ENCODE measurements around the gene CHST12. TPM values are rescaled to one million over a fixed set of nuclear protein-coding genes. Genes with fewer than 3 reads are reported as not detected.

Gene CHST12
- total and polyA plus RNA-seq, 11 donors: 12.5 to 20.7 (median 14.8) TPM

DNA sequence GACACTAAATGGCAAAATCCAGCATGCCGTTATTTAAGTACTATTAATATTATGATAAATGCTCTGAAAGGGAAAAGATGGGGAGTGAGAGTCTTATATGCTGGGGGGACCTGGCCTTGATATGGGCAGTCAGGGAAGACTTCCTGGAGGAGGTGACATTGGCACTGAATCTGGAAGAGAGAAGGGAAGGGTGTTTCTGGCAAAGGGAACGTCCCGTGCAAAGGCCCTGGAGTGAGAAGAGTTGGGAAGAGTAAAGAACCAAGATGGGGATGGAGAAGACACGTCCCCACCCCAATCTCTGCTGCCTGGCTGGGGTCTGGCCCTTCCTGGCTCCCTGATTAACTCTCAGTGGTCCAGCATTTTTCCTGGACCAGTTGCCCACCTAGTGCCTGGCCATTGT is 77.8 kb downstream of the CHST12 start:
- DNase-seq (no peak), ATAC-seq (no peak)
- Histone ChIP-seq H3K4me3 (no peak overlapping the region), H3K27me3 (peaks cover 0 to 15% (median 0%) of the 10 kb centered on the region in 9 donors), H3K9me3 (peaks cover 0 to 11% (median 8%) of the 10 kb centered on the region in 12 donors), H3K36me3 (no peaks in the 10 kb centered on the region), H3K4me1 (peaks cover 4 to 44% (median 30%) of the 10 kb centered on the region in 12 donors), H3K27ac (no peak overlapping the region)
- WGBS, 4 donors: 81 to 91% (median 89%) methylated on average over 4 of the region's 4 CpGs
- TF ChIP-seq POLR2A (IDR thresholded peaks at IDR 0.05): no peak
- TF ChIP-seq, protein P1, sequence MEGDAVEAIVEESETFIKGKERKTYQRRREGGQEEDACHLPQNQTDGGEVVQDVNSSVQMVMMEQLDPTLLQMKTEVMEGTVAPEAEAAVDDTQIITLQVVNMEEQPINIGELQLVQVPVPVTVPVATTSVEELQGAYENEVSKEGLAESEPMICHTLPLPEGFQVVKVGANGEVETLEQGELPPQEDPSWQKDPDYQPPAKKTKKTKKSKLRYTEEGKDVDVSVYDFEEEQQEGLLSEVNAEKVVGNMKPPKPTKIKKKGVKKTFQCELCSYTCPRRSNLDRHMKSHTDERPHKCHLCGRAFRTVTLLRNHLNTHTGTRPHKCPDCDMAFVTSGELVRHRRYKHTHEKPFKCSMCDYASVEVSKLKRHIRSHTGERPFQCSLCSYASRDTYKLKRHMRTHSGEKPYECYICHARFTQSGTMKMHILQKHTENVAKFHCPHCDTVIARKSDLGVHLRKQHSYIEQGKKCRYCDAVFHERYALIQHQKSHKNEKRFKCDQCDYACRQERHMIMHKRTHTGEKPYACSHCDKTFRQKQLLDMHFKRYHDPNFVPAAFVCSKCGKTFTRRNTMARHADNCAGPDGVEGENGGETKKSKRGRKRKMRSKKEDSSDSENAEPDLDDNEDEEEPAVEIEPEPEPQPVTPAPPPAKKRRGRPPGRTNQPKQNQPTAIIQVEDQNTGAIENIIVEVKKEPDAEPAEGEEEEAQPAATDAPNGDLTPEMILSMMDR (IDR thresholded peaks at IDR 0.05): no peak
- intact Hi-C loops (cut with DNase I): loop anchor here in 4 of 10 donors (2.0 to 10.0 kb wide), 4 partner anchors 36 to 74 kb away; partner anchors contain the start of genes BRAT1 (in 1 of the 4), IQCE (in 1 of the 4) and LFNG (in 1 of the 4)

DNA sequence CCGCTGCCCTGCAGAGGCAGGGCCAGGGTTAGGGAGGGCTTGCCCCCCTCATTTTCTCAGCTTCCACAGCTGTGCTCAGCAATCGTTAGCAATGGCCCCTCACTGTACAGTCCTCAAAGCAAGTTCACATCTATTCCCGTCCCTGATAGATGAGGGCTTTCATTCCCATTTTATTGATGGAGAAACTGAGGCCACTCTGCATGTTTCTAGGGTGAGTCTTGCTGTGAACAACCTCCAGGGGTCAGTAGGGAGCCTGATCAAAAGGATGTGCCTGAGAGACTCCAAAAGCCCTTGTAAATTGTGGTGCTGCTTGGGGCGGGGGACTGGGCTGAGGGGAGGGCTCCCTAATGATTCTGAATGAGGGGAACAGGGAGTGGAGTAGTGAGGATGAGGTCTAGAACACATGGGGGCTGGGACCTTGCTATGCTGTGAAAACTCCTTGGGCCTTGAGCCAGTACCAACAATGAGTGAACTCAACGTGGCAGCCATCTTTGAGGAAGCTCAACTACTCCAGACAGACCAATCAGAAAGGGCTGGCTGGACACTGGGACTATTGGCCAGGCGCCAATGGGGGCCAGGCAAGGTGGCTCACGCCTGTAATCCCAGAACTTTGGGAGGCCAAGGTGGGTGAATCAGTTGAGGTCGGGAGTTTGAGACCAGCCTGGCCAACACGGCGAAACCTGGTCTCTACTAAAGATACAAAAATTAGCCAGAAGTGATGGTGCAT is 79.5 kb downstream of the CHST12 start:
- Histone ChIP-seq H3K27ac (no peak overlapping the region), H3K27me3 (peaks cover 0 to 8% (median 0%) of the 10 kb centered on the region in 9 donors), H3K4me1 (peaks cover 7 to 47% (median 29%) of the 10 kb centered on the region in 12 donors)

DNA sequence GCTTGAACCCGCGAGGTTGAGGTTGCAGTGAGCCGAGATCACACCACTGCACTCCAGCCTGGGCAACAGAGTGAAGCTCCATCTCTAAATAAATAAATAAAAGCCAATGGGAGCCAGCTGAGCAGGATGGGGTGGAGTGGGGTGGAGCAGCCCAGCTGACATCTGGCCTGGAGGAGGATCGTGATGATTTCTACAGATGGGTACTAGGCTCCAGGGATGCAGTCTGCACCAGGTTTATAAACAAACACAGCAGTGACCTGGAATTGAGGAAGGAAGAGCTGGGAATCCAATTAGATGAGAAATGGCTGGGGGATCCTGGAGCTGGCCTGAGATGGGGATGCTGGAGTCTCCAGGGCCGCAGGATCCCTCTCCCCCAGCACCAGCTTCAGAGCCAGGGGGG is 80.1 kb downstream of the CHST12 start:
- ATAC-seq: peak; percentile 31 to 78 (median 35)

More for the DNA sequence above, 79.5 kb downstream of the CHST12 start:
- no peak overlapping the region for H3K4me3 ChIP-seq
- no peak for TF ChIP-seq POLR2A (IDR thresholded peaks at IDR 0.05)
- TF ChIP-seq, protein P1 (IDR thresholded peaks at IDR 0.05): no peak
- DNase-seq: peak in 1 of 5 donors; percentile 17
- peaks cover 0 to 11% (median 8%) of the 10 kb centered on the region in 12 donors for H3K9me3 ChIP-seq
- no peaks in the 10 kb centered on the region for H3K36me3 ChIP-seq
- 75 to 80% (median 80%) methylated on average over 10 of the region's 10 CpGs for WGBS, 4 donors
- ATAC-seq: no peak
- intact Hi-C loops (cut with DNase I): loop anchor here in 3 of 10 donors (5.0 to 10.0 kb wide), 3 partner anchors 34 to 72 kb away; partner anchors contain the start of genes BRAT1 (in 1 of the 3), IQCE (in 1 of the 3) and LFNG (in 1 of the 3)

More for the DNA sequence above, 80.1 kb downstream of the CHST12 start:
- Histone ChIP-seq H3K4me3 (no peak overlapping the region), H3K27me3 (peaks cover 0 to 5% (median 0%) of the 10 kb centered on the region in 9 donors), H3K27ac (no peak overlapping the region), H3K9me3 (peaks cover 0 to 11% (median 8%) of the 10 kb centered on the region in 12 donors), H3K36me3 (no peaks in the 10 kb centered on the region), H3K4me1 (peaks cover 8 to 47% (median 29%) of the 10 kb centered on the region in 12 donors)
- peak in 2 of 5 donors; percentile 45 for DNase-seq
- 47 to 55% (median 50%) methylated on average over 5 of the region's 5 CpGs for WGBS, 4 donors
- TF ChIP-seq, protein P1 (IDR thresholded peaks at IDR 0.05): no peak
- TF ChIP-seq POLR2A (IDR thresholded peaks at IDR 0.05): no peak
- intact Hi-C loops (cut with DNase I): loop anchor here in 3 of 10 donors (5.0 to 10.0 kb wide), 3 partner anchors 34 to 71 kb away; partner anchors contain the start of genes BRAT1 (in 1 of the 3), IQCE (in 1 of the 3) and LFNG (in 1 of the 3)
